Measurements from ENCODE around the gene BTG2.

BTG2 gene

GRCh38 chr1:203276916-203277545 lies 28.3 kb upstream of the BTG2 start:
- DNase-seq, result no peak

- DNase-seq, result no peak
Measured at GRCh38 chr1:203278082-203278884, 27.0 kb upstream of the BTG2 start.

- DNase-seq, result no peak
Measured at GRCh38 chr1:203278885-203279406, 26.4 kb upstream of the BTG2 start.

- no peak for DNase-seq
Measured at GRCh38 chr1:203280061-203280460, 25.3 kb upstream of the BTG2 start.

GRCh38 chr1:203281033-203281432 lies 24.3 kb upstream of the BTG2 start:
- no peak for DNase-seq

GRCh38 chr1:203281851-203282661 lies 23.3 kb upstream of the BTG2 start:
- no peak for DNase-seq

GRCh38 chr1:203282720-203283542 lies 22.4 kb upstream of the BTG2 start:
- no peak for DNase-seq

GRCh38 chr1:203283597-203283996 lies 21.7 kb upstream of the BTG2 start:
- DNase-seq, result no peak

GRCh38 chr1:203284411-203285123 lies 20.8 kb upstream of the BTG2 start:
- no peak for DNase-seq

GRCh38 chr1:203286161-203286984 lies 18.9 kb upstream of the BTG2 start:
- DNase-seq, result no peak

GRCh38 chr1:203287109-203287893 lies 18.0 kb upstream of the BTG2 start:
- DNase-seq, result peak; percentile 78

- DNase-seq, result no peak
Measured at GRCh38 chr1:203287898-203288297, 17.4 kb upstream of the BTG2 start.

GRCh38 chr1:203288400-203288799 lies 16.9 kb upstream of the BTG2 start:
- no peak for DNase-seq

GRCh38 chr1:203289281-203289981 lies 15.9 kb upstream of the BTG2 start:
- DNase-seq, result peak; percentile 95

GRCh38 chr1:203289982-203290260 lies 15.4 kb upstream of the BTG2 start:
- DNase-seq, result no peak

- DNase-seq, result peak; percentile 97
Measured at GRCh38 chr1:203290261-203291089, 14.8 kb upstream of the BTG2 start.

- DNase-seq, result no peak
Measured at GRCh38 chr1:203291201-203292096, 13.9 kb upstream of the BTG2 start.

- no peak for DNase-seq
Measured at GRCh38 chr1:203295796-203296195, 9.5 kb upstream of the BTG2 start.
